ENCODE data around the gene CYP2C18. TPM values are rescaled to one million over a fixed set of nuclear protein-coding genes. Genes with fewer than 3 reads are reported as not detected.
A peak's percentile ranks its signal among the peaks of the same experiment; 100 is the strongest.
"Not testable (repeated sequence)": the region's sequence is repeated elsewhere in the genome, so short reads cannot be mapped to it uniquely, and the experiment has no call there.

The CYP2C18 gene
- 0.11 TPM for polyA plus RNA-seq (2013)

- ChIA-PET POLR2A (no interaction called here), CTCF (no interaction called here)
- Histone ChIP-seq H3K36me3 (ENCODE audit: control insufficient read depth in 4 of 4, insufficient read depth in 4 of 4, low read length in 3 of 4) (no peaks in the 10 kb centered on the region), H3K27me3 (replicated peaks in 2 of 5; ENCODE audit: control insufficient read depth in 4 of 5, insufficient read depth in 5 of 5, low read length in 4 of 5) (no peaks in the 10 kb centered on the region), H3K9me3 (ENCODE audit: control extremely low read depth in 1 of 5, control insufficient read depth in 4 of 5, insufficient read depth in 2 of 5, low read depth in 1 of 5, low read length in 4 of 5) (peaks cover 0 to 3% (median 0%) of the 10 kb centered on the region in 5 experiments), H3K4me1 (ENCODE audit: control extremely low read depth in 1 of 4, control insufficient read depth in 4 of 4, insufficient read depth in 4 of 4, low read length in 3 of 4) (no peaks in the 10 kb centered on the region), H3K27ac (ENCODE audit: insufficient read depth in 1 of 2, low read depth in 1 of 2, low read length in 2 of 2, poor library complexity in 1 of 2, severe bottlenecking in 2 of 2) (no peak within 1 kb of the TSS), H3K4me3 (ENCODE audit: control insufficient read depth in 1 of 7, extremely low read depth in 1 of 7, insufficient read depth in 4 of 7, low read depth in 2 of 7, low read length in 6 of 7) (no peak within 1 kb of the TSS)
- 95% methylated on average over 3 of the region's 10 CpGs for WGBS (ENCODE audit: insufficient coverage)
- no peak for DNase-seq
Observed at GRCh38 chr10:94683214-94684054, at the start of gene CYP2C18. TSS of gene CYP2C18 (plus strand) at chr10:94683729. CDS start at chr10:94683820, 91 bp downstream.

- DNase-seq, result peak in 2 of 3 donors; percentile 17 to 41
- H3K36me3 ChIP-seq (ENCODE audit: control insufficient read depth in 4 of 4, insufficient read depth in 4 of 4, low read length in 3 of 4); H3K4me3 ChIP-seq (ENCODE audit: control insufficient read depth in 1 of 7, extremely low read depth in 1 of 7, insufficient read depth in 4 of 7, low read depth in 2 of 7, low read length in 6 of 7); H3K4me1 ChIP-seq (ENCODE audit: control extremely low read depth in 1 of 4, control insufficient read depth in 4 of 4, insufficient read depth in 4 of 4, low read length in 3 of 4); POLR2A ChIA-PET; H3K27me3 ChIP-seq (replicated peaks in 2 of 5; ENCODE audit: control insufficient read depth in 4 of 5, insufficient read depth in 5 of 5, low read length in 4 of 5); H3K27ac ChIP-seq (ENCODE audit: insufficient read depth in 1 of 2, low read depth in 1 of 2, low read length in 2 of 2, poor library complexity in 1 of 2, severe bottlenecking in 2 of 2); CTCF ChIA-PET: not testable (repeated sequence)
- WGBS (ENCODE audit: insufficient coverage), result 94% methylated on average over 4 of the region's 4 CpGs
- peaks cover 0 to 24% (median 5%) of the 10 kb centered on the region in 5 experiments for H3K9me3 ChIP-seq (ENCODE audit: control extremely low read depth in 1 of 5, control insufficient read depth in 4 of 5, insufficient read depth in 2 of 5, low read depth in 1 of 5, low read length in 4 of 5)
Observed at GRCh38 chr10:94638097-94638496, 45.4 kb upstream of the CYP2C18 start.

GRCh38 chr10:94639902-94640301 is 43.6 kb upstream of the CYP2C18 start:
- Histone ChIP-seq H3K9me3 (ENCODE audit: control extremely low read depth in 1 of 5, control insufficient read depth in 4 of 5, insufficient read depth in 2 of 5, low read depth in 1 of 5, low read length in 4 of 5) (peaks cover 0 to 22% (median 4%) of the 10 kb centered on the region in 5 experiments), H3K36me3 (ENCODE audit: control insufficient read depth in 4 of 4, insufficient read depth in 4 of 4, low read length in 3 of 4) (no peaks in the 10 kb centered on the region), H3K4me1 (ENCODE audit: control extremely low read depth in 1 of 4, control insufficient read depth in 4 of 4, insufficient read depth in 4 of 4, low read length in 3 of 4) (peaks cover 0 to 6% (median 6%) of the 10 kb centered on the region in 4 experiments), H3K4me3 (ENCODE audit: control insufficient read depth in 1 of 7, extremely low read depth in 1 of 7, insufficient read depth in 4 of 7, low read depth in 2 of 7, low read length in 6 of 7) (no peak overlapping the region), H3K27ac (ENCODE audit: insufficient read depth in 1 of 2, low read depth in 1 of 2, low read length in 2 of 2, poor library complexity in 1 of 2, severe bottlenecking in 2 of 2) (no peak overlapping the region), H3K27me3 (replicated peaks in 2 of 5; ENCODE audit: control insufficient read depth in 4 of 5, insufficient read depth in 5 of 5, low read length in 4 of 5) (no peaks in the 10 kb centered on the region)
- CTCF ChIA-PET, result no interaction called here
- POLR2A ChIA-PET, result no interaction called here
- WGBS (ENCODE audit: insufficient coverage), result 97% methylated on average over 6 of the region's 8 CpGs
- no peak for DNase-seq

- Histone ChIP-seq H3K4me3 (ENCODE audit: control insufficient read depth in 1 of 7, extremely low read depth in 1 of 7, insufficient read depth in 4 of 7, low read depth in 2 of 7, low read length in 6 of 7) (no peak overlapping the region), H3K9me3 (ENCODE audit: control extremely low read depth in 1 of 5, control insufficient read depth in 4 of 5, insufficient read depth in 2 of 5, low read depth in 1 of 5, low read length in 4 of 5) (peaks cover 0 to 18% (median 4%) of the 10 kb centered on the region in 5 experiments), H3K4me1 (ENCODE audit: control extremely low read depth in 1 of 4, control insufficient read depth in 4 of 4, insufficient read depth in 4 of 4, low read length in 3 of 4) (peaks cover 0 to 6% (median 6%) of the 10 kb centered on the region in 4 experiments), H3K27me3 (replicated peaks in 2 of 5; ENCODE audit: control insufficient read depth in 4 of 5, insufficient read depth in 5 of 5, low read length in 4 of 5) (no peaks in the 10 kb centered on the region), H3K27ac (ENCODE audit: insufficient read depth in 1 of 2, low read depth in 1 of 2, low read length in 2 of 2, poor library complexity in 1 of 2, severe bottlenecking in 2 of 2) (no peak overlapping the region), H3K36me3 (ENCODE audit: control insufficient read depth in 4 of 4, insufficient read depth in 4 of 4, low read length in 3 of 4) (no peaks in the 10 kb centered on the region)
- 62% methylated on average over 1 of the region's 3 CpGs for WGBS (ENCODE audit: insufficient coverage)
- ChIA-PET POLR2A (no interaction called here), CTCF (interaction anchor here (0.5 to 1.0 kb wide), 2 partner anchors 11 to 35 kb away, joined by 3 read pairs; no protein-coding TSS in a partner anchor)
- peak in 1 of 3 donors; percentile 14 for DNase-seq
Observed at GRCh38 chr10:94640562-94640961, 43.0 kb upstream of the CYP2C18 start.

- Histone ChIP-seq H3K27me3 (replicated peaks in 2 of 5; ENCODE audit: control insufficient read depth in 4 of 5, insufficient read depth in 5 of 5, low read length in 4 of 5) (no peaks in the 10 kb centered on the region), H3K4me1 (ENCODE audit: control extremely low read depth in 1 of 4, control insufficient read depth in 4 of 4, insufficient read depth in 4 of 4, low read length in 3 of 4) (peaks cover 0 to 6% (median 6%) of the 10 kb centered on the region in 4 experiments), H3K9me3 (ENCODE audit: control extremely low read depth in 1 of 5, control insufficient read depth in 4 of 5, insufficient read depth in 2 of 5, low read depth in 1 of 5, low read length in 4 of 5) (peaks cover 0 to 16% (median 4%) of the 10 kb centered on the region in 5 experiments), H3K27ac (ENCODE audit: insufficient read depth in 1 of 2, low read depth in 1 of 2, low read length in 2 of 2, poor library complexity in 1 of 2, severe bottlenecking in 2 of 2) (no peak overlapping the region), H3K4me3 (ENCODE audit: control insufficient read depth in 1 of 7, extremely low read depth in 1 of 7, insufficient read depth in 4 of 7, low read depth in 2 of 7, low read length in 6 of 7) (no peak overlapping the region), H3K36me3 (ENCODE audit: control insufficient read depth in 4 of 4, insufficient read depth in 4 of 4, low read length in 3 of 4) (no peaks in the 10 kb centered on the region)
- CTCF ChIA-PET, result interaction anchor here (1.0 to 1.3 kb wide), 3 partner anchors 12 to 14 kb away, joined by 3 read pairs; no protein-coding TSS in a partner anchor
- POLR2A ChIA-PET, result no interaction called here
- no peak for DNase-seq
- WGBS (ENCODE audit: insufficient coverage), result 96% methylated on average over 2 of the region's 4 CpGs
Observed at GRCh38 chr10:94641480-94641879, 42.0 kb upstream of the CYP2C18 start.

GRCh38 chr10:94644352-94644751 is 39.2 kb upstream of the CYP2C18 start:
- H3K9me3 ChIP-seq (ENCODE audit: control extremely low read depth in 1 of 5, control insufficient read depth in 4 of 5, insufficient read depth in 2 of 5, low read depth in 1 of 5, low read length in 4 of 5), result peaks cover 0 to 3% (median 0%) of the 10 kb centered on the region in 5 experiments
- ChIA-PET CTCF (no interaction called here), POLR2A (no interaction called here)
- no peak overlapping the region for H3K27ac ChIP-seq (ENCODE audit: insufficient read depth in 1 of 2, low read depth in 1 of 2, low read length in 2 of 2, poor library complexity in 1 of 2, severe bottlenecking in 2 of 2)
- WGBS (ENCODE audit: insufficient coverage), result 100% methylated on average over 1 of the region's 1 CpG
- H3K36me3 ChIP-seq (ENCODE audit: control insufficient read depth in 4 of 4, insufficient read depth in 4 of 4, low read length in 3 of 4), result no peaks in the 10 kb centered on the region
- peaks cover 0 to 6% (median 6%) of the 10 kb centered on the region in 4 experiments for H3K4me1 ChIP-seq (ENCODE audit: control extremely low read depth in 1 of 4, control insufficient read depth in 4 of 4, insufficient read depth in 4 of 4, low read length in 3 of 4)
- no peaks in the 10 kb centered on the region for H3K27me3 ChIP-seq (replicated peaks in 2 of 5; ENCODE audit: control insufficient read depth in 4 of 5, insufficient read depth in 5 of 5, low read length in 4 of 5)
- DNase-seq, result no peak
- H3K4me3 ChIP-seq (ENCODE audit: control insufficient read depth in 1 of 7, extremely low read depth in 1 of 7, insufficient read depth in 4 of 7, low read depth in 2 of 7, low read length in 6 of 7), result no peak overlapping the region

GRCh38 chr10:94645285-94645684 is 38.2 kb upstream of the CYP2C18 start:
- CTCF ChIA-PET, result no interaction called here

More at GRCh38 chr10:94645285-94645684, 38.2 kb upstream of the CYP2C18 start:
- Histone ChIP-seq H3K9me3 (ENCODE audit: control extremely low read depth in 1 of 5, control insufficient read depth in 4 of 5, insufficient read depth in 2 of 5, low read depth in 1 of 5, low read length in 4 of 5) (peaks cover 0 to 3% (median 0%) of the 10 kb centered on the region in 5 experiments), H3K36me3 (ENCODE audit: control insufficient read depth in 4 of 4, insufficient read depth in 4 of 4, low read length in 3 of 4) (no peaks in the 10 kb centered on the region), H3K27ac (ENCODE audit: insufficient read depth in 1 of 2, low read depth in 1 of 2, low read length in 2 of 2, poor library complexity in 1 of 2, severe bottlenecking in 2 of 2) (no peak overlapping the region), H3K27me3 (replicated peaks in 2 of 5; ENCODE audit: control insufficient read depth in 4 of 5, insufficient read depth in 5 of 5, low read length in 4 of 5) (no peaks in the 10 kb centered on the region), H3K4me1 (ENCODE audit: control extremely low read depth in 1 of 4, control insufficient read depth in 4 of 4, insufficient read depth in 4 of 4, low read length in 3 of 4) (peaks cover 0 to 4% (median 4%) of the 10 kb centered on the region in 4 experiments), H3K4me3 (ENCODE audit: control insufficient read depth in 1 of 7, extremely low read depth in 1 of 7, insufficient read depth in 4 of 7, low read depth in 2 of 7, low read length in 6 of 7) (no peak overlapping the region)
- no CpG with 5 or more reads among the region's 2 CpGs for WGBS (ENCODE audit: insufficient coverage)
- POLR2A ChIA-PET, result no interaction called here
- no peak for DNase-seq

Measured in common myeloid progenitor, CD34-positive (primary cell).